Myocyte (in vitro differentiated cells): ENCODE measurements around the gene VSIG10L2. TPM values are rescaled to one million over a fixed set of nuclear protein-coding genes. Genes with fewer than 3 reads are reported as not detected.

Experiments used
- DNase-seq: peaks from one replicate; pipeline ENCODE4 v3.0.0-alpha.2; 2012; ENCODE audit warnings: low read depth
- total RNA-seq: library from RNA; depleted of rRNA; stranded (reverse); fragments of >200 nt; gene quantifications from 2 replicates; pipeline ENCODE4 v1.2.3, GENCODE V29; 2014

Gene VSIG10L2
- total RNA-seq, 1 donor from 2014 or later: not detected

- no peak for DNase-seq
Measured at GRCh38 chr11:126002181-126002580, 56.3 kb downstream of the VSIG10L2 start.

Other genes with a start within 250 kb of the VSIG10L2 start
- gene PATE1, start 199.8 kb upstream of the VSIG10L2 start, total RNA-seq: not detected in 2 replicates
- gene PATE2, start 167.2 kb upstream of the VSIG10L2 start, total RNA-seq: not detected in 2 replicates
- not detected in 2 replicates for gene PATE3, start 157.9 kb upstream of the VSIG10L2 start, total RNA-seq
- not detected in 2 replicates for gene PATE4, start 112.7 kb upstream of the VSIG10L2 start, total RNA-seq
- gene HYLS1, start 58.4 kb upstream of the VSIG10L2 start, total RNA-seq: 6.2 and 6.3 TPM in 2 replicates
- 13.0 and 20.8 TPM in 2 replicates for gene PUS3, start 42.8 kb upstream of the VSIG10L2 start, total RNA-seq
- not detected in 2 replicates for gene DDX25, start 41.5 kb upstream of the VSIG10L2 start, total RNA-seq
- gene CDON, start 116.8 kb downstream of the VSIG10L2 start, total RNA-seq: 73.4 and 147 TPM in 2 replicates